HAP-1 (cell line): ENCODE data around the gene COX7A1.

Experiments used
- DNase-seq, 2 experiments: peaks; one replicate each; pipeline ENCODE4 v3.0.0-alpha.2; 2016 to 2020; ENCODE audit warnings: low spot score in 2 of 2
- H3K27me3 ChIP-seq: fragments of 250-450 bp; sonication (Bioruptor Pico); 2 replicates; pipeline ENCODE4 v1.5.1; 2020; ENCODE audit warnings: low read depth, mild to moderate bottlenecking, moderate library complexity
- H3K36me3 ChIP-seq: fragments of 250-450 bp; sonication (Bioruptor Pico); replicated peaks from 2 replicates; pipeline ENCODE4 v1.5.1; 2020; ENCODE audit warnings: mild to moderate bottlenecking
- H3K4me1 ChIP-seq: fragments of 250-450 bp; sonication (Bioruptor Pico); 2 replicates; pipeline ENCODE4 v1.5.1; 2020; ENCODE audit warnings: mild to moderate bottlenecking
- H3K4me3 ChIP-seq: fragments of 250-450 bp; sonication (Bioruptor Pico); 2 replicates; pipeline ENCODE4 v1.5.1; 2020; ENCODE audit warnings: mild to moderate bottlenecking, moderate library complexity
- H3K9me3 ChIP-seq: fragments of 250-450 bp; sonication (Bioruptor Pico); 2 replicates; pipeline ENCODE4 v1.5.1; 2020; ENCODE audit warnings: mild to moderate bottlenecking, moderate library complexity
- in situ Hi-C: fragments of 300-500 bp; cut with MboI; formaldehyde crosslinking; loops from 3 replicates; pipeline ENCODE4 v1.14.3; 2020; ENCODE audit warnings: low sequenced_read_pairs, inconsistent platforms, mixed read lengths

Gene COX7A1

GRCh38 chr19:36113425-36113824 is 38.8 kb downstream of the COX7A1 start:
- H3K36me3 ChIP-seq, result peaks cover 33% of the 10 kb centered on the region

GRCh38 chr19:36112678-36113077 is 39.6 kb downstream of the COX7A1 start:
- DNase-seq, result no peak
- peaks cover 10% of the 10 kb centered on the region for H3K4me1 ChIP-seq
- peaks cover 26% of the 10 kb centered on the region for H3K36me3 ChIP-seq
- no peaks in the 10 kb centered on the region for H3K27me3 ChIP-seq
- H3K9me3 ChIP-seq, result no peaks in the 10 kb centered on the region
- no peak overlapping the region for H3K4me3 ChIP-seq
- in situ Hi-C loops, result no loop called here

More at GRCh38 chr19:36113425-36113824, 38.8 kb downstream of the COX7A1 start:
- H3K27me3 ChIP-seq, result no peaks in the 10 kb centered on the region
- H3K4me3 ChIP-seq, result peak overlapping the region; percentile 72
- DNase-seq, result no peak
- H3K9me3 ChIP-seq, result no peaks in the 10 kb centered on the region
- H3K4me1 ChIP-seq, result peaks cover 10% of the 10 kb centered on the region
- in situ Hi-C loops, result no loop called here

- no peaks in the 10 kb centered on the region for H3K9me3 ChIP-seq
- in situ Hi-C loops, result no loop called here
- H3K4me3 ChIP-seq, result no peak overlapping the region
- H3K27me3 ChIP-seq, result no peaks in the 10 kb centered on the region
- DNase-seq, result no peak
- H3K4me1 ChIP-seq, result peaks cover 10% of the 10 kb centered on the region
- peaks cover 22% of the 10 kb centered on the region for H3K36me3 ChIP-seq
Measured at GRCh38 chr19:36111200-36111539, 41.1 kb downstream of the COX7A1 start.

GRCh38 chr19:36110487-36111199 is 41.6 kb downstream of the COX7A1 start, which contains the start of gene OVOL3:
Gene OVOL3 (plus strand): TSS chr19:36111143. CDS start chr19:36111203, 60 bp downstream.
- H3K27me3 ChIP-seq, result no peaks in the 10 kb centered on the region
- DNase-seq, result no peak
- in situ Hi-C loops, result no loop called here

GRCh38 chr19:36108684-36109083 is 43.6 kb downstream of the COX7A1 start:
- in situ Hi-C loops, result no loop called here
- Histone ChIP-seq H3K9me3 (no peaks in the 10 kb centered on the region), H3K4me3 (no peak overlapping the region), H3K27me3 (no peaks in the 10 kb centered on the region), H3K4me1 (peaks cover 2% of the 10 kb centered on the region; the same call in 1 of the 2 replicates), H3K36me3 (peaks cover 44% of the 10 kb centered on the region)
- no peak for DNase-seq

More at GRCh38 chr19:36110487-36111199, 41.6 kb downstream of the COX7A1 start, which contains the start of gene OVOL3:
- Histone ChIP-seq H3K4me1 (peaks cover 5% of the 10 kb centered on the region; the same call in 1 of the 2 replicates), H3K9me3 (no peaks in the 10 kb centered on the region), H3K4me3 (no peak within 1 kb of the TSS), H3K36me3 (peaks cover 25% of the 10 kb centered on the region)

- DNase-seq, result no peak
- H3K36me3 ChIP-seq, result peaks cover 45% of the 10 kb centered on the region
- H3K27me3 ChIP-seq, result no peaks in the 10 kb centered on the region
- H3K4me1 ChIP-seq, result no peaks in the 10 kb centered on the region
- no peaks in the 10 kb centered on the region for H3K9me3 ChIP-seq
- in situ Hi-C loops, result no loop called here
- no peak overlapping the region for H3K4me3 ChIP-seq
Measured at GRCh38 chr19:36106991-36107390, 45.3 kb downstream of the COX7A1 start.

GRCh38 chr19:36106441-36106840 is 45.8 kb downstream of the COX7A1 start:
- H3K4me3 ChIP-seq, result no peak overlapping the region
- H3K9me3 ChIP-seq, result no peaks in the 10 kb centered on the region
- H3K27me3 ChIP-seq, result no peaks in the 10 kb centered on the region
- in situ Hi-C loops, result no loop called here
- no peaks in the 10 kb centered on the region for H3K4me1 ChIP-seq
- H3K36me3 ChIP-seq, result peaks cover 48% of the 10 kb centered on the region
- no peak for DNase-seq

GRCh38 chr19:36103842-36104552 is 48.2 kb downstream of the COX7A1 start:
- H3K36me3 ChIP-seq, result peaks cover 69% of the 10 kb centered on the region
- H3K4me3 ChIP-seq, result no peak overlapping the region
- H3K27me3 ChIP-seq, result no peaks in the 10 kb centered on the region
- in situ Hi-C loops, result no loop called here
- no peak for DNase-seq
- H3K4me1 ChIP-seq, result no peaks in the 10 kb centered on the region
- no peaks in the 10 kb centered on the region for H3K9me3 ChIP-seq

GRCh38 chr19:36103040-36103626 is 49.1 kb downstream of the COX7A1 start:
- H3K9me3 ChIP-seq, result no peaks in the 10 kb centered on the region
- in situ Hi-C loops, result no loop called here
- H3K27me3 ChIP-seq, result no peaks in the 10 kb centered on the region
- H3K36me3 ChIP-seq, result peaks cover 69% of the 10 kb centered on the region
- no peak overlapping the region for H3K4me3 ChIP-seq
- DNase-seq, result no peak
- H3K4me1 ChIP-seq, result no peaks in the 10 kb centered on the region

- H3K9me3 ChIP-seq, result no peaks in the 10 kb centered on the region
- H3K4me1 ChIP-seq, result no peaks in the 10 kb centered on the region
- H3K27me3 ChIP-seq, result no peaks in the 10 kb centered on the region
- in situ Hi-C loops, result no loop called here
- no peak overlapping the region for H3K4me3 ChIP-seq
- DNase-seq, result no peak
- peaks cover 77% of the 10 kb centered on the region for H3K36me3 ChIP-seq
Measured at GRCh38 chr19:36101550-36102327, 50.5 kb downstream of the COX7A1 start.
